Astrocyte (in vitro differentiated cells and primary cell): ENCODE results near the gene MAP1LC3B. TPM values are rescaled to one million over a fixed set of nuclear protein-coding genes. Genes with fewer than 3 reads are reported as not detected.
"Not testable (repeated sequence)": the region's sequence is repeated elsewhere in the genome, so short reads cannot be mapped to it uniquely, and the experiment has no call there.

Experiments
- DNase-seq: peaks from one replicate; pipeline ENCODE4 v3.0.0-alpha.2; 2010; ENCODE audit warnings: low read depth
- FAIRE-seq: peaks from 2 replicates; lab custom pipeline; 2011; peaks lifted over from hg19 to GRCh38; lab: Jason Lieb, UNC
- H2AFZ ChIP-seq: 2 replicates; pipeline ENCODE4 v1.6.0; 2012; ENCODE audit warnings: low read depth, low read length, inconsistent platforms
- H3K27ac ChIP-seq: 2 replicates; pipeline ENCODE4 v1.5.1; 2011; ENCODE audit warnings: low read depth, low read length, inconsistent platforms
- H3K27me3 ChIP-seq: 2 replicates; pipeline ENCODE4 v1.6.0; 2011; ENCODE audit warnings: low read length, inconsistent platforms; ENCODE audit not compliant: insufficient read depth
- H3K36me3 ChIP-seq: 2 replicates; pipeline ENCODE4 v1.5.1; 2011; ENCODE audit warnings: low read length, inconsistent platforms; ENCODE audit not compliant: insufficient read depth
- H3K4me1 ChIP-seq: 2 replicates; pipeline ENCODE4 v1.5.1; 2011; ENCODE audit warnings: low read length, inconsistent platforms; ENCODE audit not compliant: insufficient read depth
- H3K4me2 ChIP-seq: 2 replicates; pipeline ENCODE4 v1.6.0; 2012; ENCODE audit warnings: low read length, inconsistent platforms
- H3K4me3 ChIP-seq: 2 replicates; pipeline ENCODE4 v1.5.1; 2011; ENCODE audit warnings: low read depth, mild to moderate bottlenecking, low read length, inconsistent platforms; ENCODE audit not compliant: insufficient read depth
- H3K79me2 ChIP-seq: 2 replicates; pipeline ENCODE4 v1.6.0; 2012; ENCODE audit warnings: mild to moderate bottlenecking, low read length, inconsistent platforms; ENCODE audit not compliant: insufficient read depth
- H3K9ac ChIP-seq: 2 replicates; pipeline ENCODE4 v1.6.0; 2012; ENCODE audit warnings: mild to moderate bottlenecking, low read length, inconsistent platforms
- H3K9me3 ChIP-seq: 2 replicates; pipeline ENCODE4 v1.5.1; 2012; ENCODE audit warnings: low read depth, mild to moderate bottlenecking, low read length, inconsistent platforms; ENCODE audit not compliant: insufficient read depth
- H4K20me1 ChIP-seq: 2 replicates; pipeline ENCODE4 v1.6.0; 2012; ENCODE audit warnings: low read length, inconsistent platforms; ENCODE audit not compliant: insufficient read depth
- H3K27ac Mint-ChIP-seq: one replicate; pipeline ENCODE4 v1.8.0; 2021; ENCODE audit warnings: mild to moderate bottlenecking, mixed read lengths; ENCODE audit not compliant: unreplicated experiment
- H3K27me3 Mint-ChIP-seq: one replicate; pipeline ENCODE4 v1.8.0; 2021; ENCODE audit warnings: low read depth, mixed read lengths; ENCODE audit not compliant: unreplicated experiment
- H3K36me3 Mint-ChIP-seq: one replicate; pipeline ENCODE4 v1.8.0; 2021; ENCODE audit warnings: low read depth, mixed read lengths; ENCODE audit not compliant: unreplicated experiment
- H3K4me1 Mint-ChIP-seq: one replicate; pipeline ENCODE4 v1.8.0; 2021; ENCODE audit warnings: low read depth, mixed read lengths; ENCODE audit not compliant: unreplicated experiment
- H3K4me3 Mint-ChIP-seq: one replicate; pipeline ENCODE4 v1.8.0; 2021; ENCODE audit warnings: mild to moderate bottlenecking, moderate library complexity, mixed read lengths; ENCODE audit not compliant: unreplicated experiment
- H3K9me3 Mint-ChIP-seq: one replicate; pipeline ENCODE4 v1.8.0; 2021; ENCODE audit warnings: mild to moderate bottlenecking, mixed read lengths; ENCODE audit not compliant: unreplicated experiment
- CTCF ChIP-seq: IDR thresholded peaks from 2 replicates; pipeline ENCODE4 v1.5.1; 2011; ENCODE audit warnings: low read depth, mild to moderate bottlenecking, inconsistent platforms, low read length, moderate library complexity; ENCODE audit not compliant: insufficient read depth
- EZH2 ChIP-seq: IDR thresholded peaks from 2 replicates; pipeline ENCODE4 v1.6.1; 2012; ENCODE audit warnings: mild to moderate bottlenecking, low read length, inconsistent platforms; ENCODE audit not compliant: insufficient read depth
- total RNA-seq: library from RNA; stranded (reverse); gene quantifications from 2 replicates; pipeline ENCODE4 v1.2.1, GENCODE V29; 2021

MAP1LC3B gene
- total RNA-seq, 1 donor from 2014 or later: 221 TPM

DNA sequence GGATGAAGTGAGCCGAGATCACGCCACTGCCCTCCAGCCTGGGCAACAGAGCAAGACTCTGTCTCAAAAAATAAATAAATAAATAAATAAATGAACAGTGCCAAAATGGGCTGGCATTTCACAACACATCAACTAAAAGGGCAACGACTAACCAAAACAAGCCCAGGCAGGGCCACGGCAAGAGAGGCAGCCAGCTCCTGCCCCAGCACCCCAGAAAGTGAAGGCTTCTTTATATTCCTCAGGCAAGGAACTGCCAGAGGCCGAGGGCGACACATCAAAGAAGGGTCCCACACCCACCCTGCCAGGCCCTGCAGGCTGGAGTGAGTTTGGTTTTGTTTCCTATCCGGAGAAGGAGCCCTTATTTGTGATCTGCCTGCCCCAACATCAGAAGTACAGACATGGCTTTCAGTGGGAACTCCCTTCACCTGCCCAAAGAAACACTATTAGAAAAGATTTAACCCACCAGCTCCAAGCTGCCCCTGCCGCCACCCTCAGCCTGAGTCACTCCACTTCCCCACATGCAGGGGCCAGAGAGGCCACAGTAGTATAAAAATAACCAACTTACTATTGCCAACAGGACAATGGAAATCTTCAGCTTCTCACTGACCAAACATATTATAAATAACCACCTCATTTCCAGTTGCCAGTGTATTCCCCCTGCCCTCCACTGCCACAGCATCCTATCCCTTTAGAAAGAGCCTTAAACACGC lies 16.6 kb upstream of the MAP1LC3B start:
- Histone ChIP-seq H3K9me3 (no peaks in the 10 kb centered on the region), H3K36me3 (no peaks in the 10 kb centered on the region), H3K4me3 (no peak overlapping the region), H2AFZ (no peak overlapping the region), H3K27me3 (no peaks in the 10 kb centered on the region), H3K27ac (no peak overlapping the region), H3K79me2 (peaks cover 93% of the 10 kb centered on the region), H3K4me2 (peak overlapping the region; percentile 60), H3K4me1 (peaks cover 13% of the 10 kb centered on the region), H3K9ac (peak overlapping the region; percentile 6), H4K20me1 (peaks cover 80% of the 10 kb centered on the region)
- H3K4me1 Mint-ChIP-seq: peaks cover 14% of the 10 kb centered on the region
- H3K27me3 Mint-ChIP-seq: no peaks in the 10 kb centered on the region
- FAIRE-seq: no peak
- peak overlapping the region; percentile 12 for H3K4me3 Mint-ChIP-seq
- H3K27ac Mint-ChIP-seq: peak overlapping the region; percentile 49
- peaks cover 12% of the 10 kb centered on the region for H3K36me3 Mint-ChIP-seq
- DNase-seq: peak; percentile 51
- no peaks in the 10 kb centered on the region for H3K9me3 Mint-ChIP-seq
- no peak for TF ChIP-seq CTCF
- no peak for TF ChIP-seq EZH2

DNA sequence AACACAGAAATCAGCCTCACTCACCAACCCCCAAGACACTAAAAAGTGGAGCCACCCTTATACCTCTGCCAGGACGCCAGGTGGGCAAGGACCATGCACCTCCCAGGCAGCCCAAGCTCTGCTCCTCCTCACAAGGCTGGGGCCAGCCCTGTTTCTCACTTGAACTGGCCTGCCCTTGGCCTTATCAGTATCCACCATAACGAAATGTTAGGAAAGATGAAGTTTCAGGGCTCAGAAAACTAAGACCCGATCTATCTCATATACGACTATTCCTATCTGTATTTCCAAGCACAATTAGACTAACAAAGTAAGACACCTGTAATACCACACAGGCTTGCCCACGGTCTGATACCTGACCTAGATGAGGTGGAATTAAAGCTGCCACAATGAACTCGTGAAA lies 15.5 kb upstream of the MAP1LC3B start:
- H3K27ac Mint-ChIP-seq: no peak overlapping the region
- H3K9me3 ChIP-seq: no peaks in the 10 kb centered on the region
- H3K4me3 Mint-ChIP-seq: no peak overlapping the region
- DNase-seq: no peak
- H3K4me2 ChIP-seq: no peak overlapping the region
- peaks cover 81% of the 10 kb centered on the region for H4K20me1 ChIP-seq
- no peak overlapping the region for H3K9ac ChIP-seq
- H2AFZ ChIP-seq: no peak overlapping the region
- TF ChIP-seq EZH2 (no peak), CTCF (no peak)
- H3K4me1 ChIP-seq: peaks cover 22% of the 10 kb centered on the region
- no peaks in the 10 kb centered on the region for H3K9me3 Mint-ChIP-seq
- no peaks in the 10 kb centered on the region for H3K27me3 Mint-ChIP-seq
- no peak overlapping the region for H3K27ac ChIP-seq
- FAIRE-seq: no peak
- peaks cover 93% of the 10 kb centered on the region for H3K79me2 ChIP-seq
- H3K36me3 ChIP-seq: no peaks in the 10 kb centered on the region
- peaks cover 12% of the 10 kb centered on the region for H3K36me3 Mint-ChIP-seq
- no peak overlapping the region for H3K4me3 ChIP-seq
- H3K27me3 ChIP-seq: no peaks in the 10 kb centered on the region
- H3K4me1 Mint-ChIP-seq: peaks cover 24% of the 10 kb centered on the region

DNA sequence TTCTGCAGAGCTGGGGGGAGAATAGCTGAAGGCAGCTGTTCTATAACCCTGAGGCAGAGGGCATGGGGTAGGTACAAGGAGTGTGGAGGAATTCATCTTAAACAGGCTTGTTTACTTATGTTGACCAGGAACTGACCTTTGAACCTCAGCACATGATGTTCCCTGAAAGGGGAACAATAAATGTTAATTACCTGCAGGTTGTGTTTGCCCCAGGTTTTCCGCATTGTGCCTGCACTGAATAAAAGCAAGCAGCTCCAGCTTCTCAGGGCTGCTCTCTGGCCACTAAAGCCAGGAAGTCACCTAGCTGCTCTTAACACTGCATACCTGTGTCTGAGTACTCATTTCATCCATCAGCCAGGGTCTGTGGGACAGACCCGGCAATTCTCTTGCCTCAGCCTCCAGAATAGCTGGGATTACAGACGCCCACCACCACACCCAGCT lies 12.8 kb upstream of the MAP1LC3B start:
- not testable (repeated sequence) for H3K9ac ChIP-seq, H3K36me3 ChIP-seq, H3K27me3 ChIP-seq, H3K36me3 Mint-ChIP-seq, H3K27me3 Mint-ChIP-seq, H3K9me3 ChIP-seq, H2AFZ ChIP-seq, DNase-seq, H3K9me3 Mint-ChIP-seq, H3K27ac ChIP-seq, H3K4me2 ChIP-seq, H3K27ac Mint-ChIP-seq, FAIRE-seq, H3K4me3 ChIP-seq
- H3K4me1 ChIP-seq: peaks cover 34% of the 10 kb centered on the region
- H4K20me1 ChIP-seq: peaks cover 70% of the 10 kb centered on the region
- Mint-ChIP-seq H3K4me1 (peaks cover 34% of the 10 kb centered on the region), H3K4me3 (peak overlapping the region; percentile 34)
- H3K79me2 ChIP-seq: peaks cover 83% of the 10 kb centered on the region
